22Rv1 (cell line): ENCODE data around the gene KRTAP5-8.
"Not testable (repeated sequence)": the region's sequence is repeated elsewhere in the genome, so short reads cannot be mapped to it uniquely, and the experiment has no call there.

ENCODE experiments used
- ZFX ChIP-seq: fragments of 450-650 bp; IDR thresholded peaks from 2 replicates; pipeline ENCODE4 v1.6.1; 2017; ENCODE audit warnings: antibody characterized with exemption, borderline replicate concordance
- TF ChIP-seq, protein P1 (sequence below): fragments of 450-650 bp; IDR thresholded peaks from 2 replicates; pipeline ENCODE4 v1.5.1; 2017; ENCODE audit warnings: mild to moderate bottlenecking

GRCh38 chr11:71579513-71579912, 41.7 kb downstream of the KRTAP5-8 start:
- TF ChIP-seq, protein P1, sequence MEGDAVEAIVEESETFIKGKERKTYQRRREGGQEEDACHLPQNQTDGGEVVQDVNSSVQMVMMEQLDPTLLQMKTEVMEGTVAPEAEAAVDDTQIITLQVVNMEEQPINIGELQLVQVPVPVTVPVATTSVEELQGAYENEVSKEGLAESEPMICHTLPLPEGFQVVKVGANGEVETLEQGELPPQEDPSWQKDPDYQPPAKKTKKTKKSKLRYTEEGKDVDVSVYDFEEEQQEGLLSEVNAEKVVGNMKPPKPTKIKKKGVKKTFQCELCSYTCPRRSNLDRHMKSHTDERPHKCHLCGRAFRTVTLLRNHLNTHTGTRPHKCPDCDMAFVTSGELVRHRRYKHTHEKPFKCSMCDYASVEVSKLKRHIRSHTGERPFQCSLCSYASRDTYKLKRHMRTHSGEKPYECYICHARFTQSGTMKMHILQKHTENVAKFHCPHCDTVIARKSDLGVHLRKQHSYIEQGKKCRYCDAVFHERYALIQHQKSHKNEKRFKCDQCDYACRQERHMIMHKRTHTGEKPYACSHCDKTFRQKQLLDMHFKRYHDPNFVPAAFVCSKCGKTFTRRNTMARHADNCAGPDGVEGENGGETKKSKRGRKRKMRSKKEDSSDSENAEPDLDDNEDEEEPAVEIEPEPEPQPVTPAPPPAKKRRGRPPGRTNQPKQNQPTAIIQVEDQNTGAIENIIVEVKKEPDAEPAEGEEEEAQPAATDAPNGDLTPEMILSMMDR: not testable (repeated sequence)
- not testable (repeated sequence) for TF ChIP-seq ZFX
